Measurements from ENCODE around the gene UBE2N. TPM values are rescaled to one million over a fixed set of nuclear protein-coding genes. Genes with fewer than 3 reads are reported as not detected.
"Not testable (repeated sequence)": the region's sequence is repeated elsewhere in the genome, so short reads cannot be mapped to it uniquely, and the experiment has no call there.

Gene UBE2N
- polyA plus RNA-seq, 6 donors from 2014 or later = 152 to 210 (median 157) TPM

GRCh38 chr12:93438266-93439050 is 3.3 kb downstream of the UBE2N start:
- no peaks in the 10 kb centered on the region for H3K9me3 Mint-ChIP-seq
- peaks cover 52 to 75% (median 70%) of the 10 kb centered on the region in 3 donors for H3K4me1 Mint-ChIP-seq
- DNase-seq (no peak), ATAC-seq (ENCODE audit: low read depth in 2 of 2) (no peak)
- H3K4me3 Mint-ChIP-seq = peak overlapping the region in 6 of 8 donors; percentile 5 to 90 (median 29)
- no peaks in the 10 kb centered on the region for H3K36me3 Mint-ChIP-seq
- peak overlapping the region in 5 of 6 donors; percentile 29 to 75 (median 61) for H3K27ac Mint-ChIP-seq
- H3K27me3 Mint-ChIP-seq = no peaks in the 10 kb centered on the region

GRCh38 chr12:93434256-93434865 is 7.4 kb downstream of the UBE2N start:
- peaks cover 57 to 89% (median 80%) of the 10 kb centered on the region in 3 donors for H3K4me1 Mint-ChIP-seq
- peak overlapping the region; percentile 33 to 83 (median 72) for H3K4me3 Mint-ChIP-seq
- DNase-seq (no peak), ATAC-seq (ENCODE audit: low read depth in 2 of 2) (peak in 1 of 2 donors; percentile 19)
- H3K9me3 Mint-ChIP-seq = no peaks in the 10 kb centered on the region
- H3K36me3 Mint-ChIP-seq = no peaks in the 10 kb centered on the region
- no peaks in the 10 kb centered on the region for H3K27me3 Mint-ChIP-seq
- H3K27ac Mint-ChIP-seq = peak overlapping the region in 5 of 6 donors; percentile 52 to 96 (median 79)

- Mint-ChIP-seq H3K27ac (peak overlapping the region in 3 of 6 donors; percentile 8 to 75 (median 56)), H3K4me1 (peaks cover 50 to 88% (median 79%) of the 10 kb centered on the region in 3 donors), H3K4me3 (peak overlapping the region in 5 of 8 donors; percentile 27 to 61 (median 47))
- not testable (repeated sequence) for H3K27me3 Mint-ChIP-seq; DNase-seq; H3K9me3 Mint-ChIP-seq; ATAC-seq (ENCODE audit: low read depth in 2 of 2); H3K36me3 Mint-ChIP-seq
Measured at GRCh38 chr12:93432031-93432430, 9.7 kb downstream of the UBE2N start.

- Mint-ChIP-seq H3K36me3 (no peaks in the 10 kb centered on the region), H3K27me3 (no peaks in the 10 kb centered on the region), H3K4me1 (peaks cover 55 to 88% (median 84%) of the 10 kb centered on the region in 3 donors), H3K9me3 (no peaks in the 10 kb centered on the region), H3K4me3 (peak overlapping the region in 1 of 8 donors; percentile 62), H3K27ac (peak overlapping the region in 2 of 6 donors; percentile 32 to 76)
- ATAC-seq (ENCODE audit: low read depth in 2 of 2) (no peak), DNase-seq (no peak)
Measured at GRCh38 chr12:93430280-93430679, 11.5 kb downstream of the UBE2N start.

- no peak for DNase-seq
- Mint-ChIP-seq H3K36me3 (no peaks in the 10 kb centered on the region), H3K4me1 (peaks cover 59 to 88% (median 84%) of the 10 kb centered on the region in 3 donors), H3K4me3 (no peak overlapping the region), H3K27me3 (no peaks in the 10 kb centered on the region), H3K27ac (peak overlapping the region in 1 of 6 donors; percentile 32), H3K9me3 (no peaks in the 10 kb centered on the region)
- no peak for ATAC-seq (ENCODE audit: low read depth in 2 of 2)
Measured at GRCh38 chr12:93429852-93430251, 11.9 kb downstream of the UBE2N start.

- H3K27ac Mint-ChIP-seq = peak overlapping the region in 1 of 6 donors; percentile 82
- H3K27me3 Mint-ChIP-seq = no peaks in the 10 kb centered on the region
- H3K9me3 Mint-ChIP-seq = no peaks in the 10 kb centered on the region
- H3K36me3 Mint-ChIP-seq = no peaks in the 10 kb centered on the region
- H3K4me1 Mint-ChIP-seq = peaks cover 61 to 91% (median 87%) of the 10 kb centered on the region in 3 donors
- ATAC-seq (ENCODE audit: low read depth in 2 of 2) = no peak
- DNase-seq = no peak
- H3K4me3 Mint-ChIP-seq = no peak overlapping the region
Measured at GRCh38 chr12:93429448-93429847, 12.3 kb downstream of the UBE2N start.

GRCh38 chr12:93427779-93428564 is 13.8 kb downstream of the UBE2N start:
- peaks cover 64 to 91% (median 84%) of the 10 kb centered on the region in 3 donors for H3K4me1 Mint-ChIP-seq
- no peaks in the 10 kb centered on the region for H3K27me3 Mint-ChIP-seq
- H3K4me3 Mint-ChIP-seq = peak overlapping the region in 5 of 8 donors; percentile 3 to 80 (median 37)
- no peaks in the 10 kb centered on the region for H3K36me3 Mint-ChIP-seq
- H3K9me3 Mint-ChIP-seq = no peaks in the 10 kb centered on the region
- ATAC-seq (ENCODE audit: low read depth in 2 of 2) (no peak), DNase-seq (no peak)
- H3K27ac Mint-ChIP-seq = peak overlapping the region in 5 of 6 donors; percentile 25 to 78 (median 54)

- Mint-ChIP-seq H3K27ac (peak overlapping the region; percentile 27 to 92 (median 46)), H3K9me3 (no peaks in the 10 kb centered on the region), H3K4me3 (peak overlapping the region; percentile 2 to 80 (median 58)), H3K27me3 (no peaks in the 10 kb centered on the region), H3K36me3 (no peaks in the 10 kb centered on the region), H3K4me1 (peaks cover 66 to 91% (median 90%) of the 10 kb centered on the region in 3 donors)
- peak; percentile 61 to 79 for ATAC-seq (ENCODE audit: low read depth in 2 of 2)
- no peak for DNase-seq
Measured at GRCh38 chr12:93426412-93426805, 15.3 kb downstream of the UBE2N start.

- peak; percentile 74 to 75 for ATAC-seq (ENCODE audit: low read depth in 2 of 2)
- Mint-ChIP-seq H3K27me3 (no peaks in the 10 kb centered on the region), H3K27ac (peak overlapping the region in 5 of 6 donors; percentile 38 to 92 (median 52)), H3K4me1 (peaks cover 62 to 91% (median 87%) of the 10 kb centered on the region in 3 donors), H3K36me3 (no peaks in the 10 kb centered on the region), H3K9me3 (no peaks in the 10 kb centered on the region), H3K4me3 (peak overlapping the region; percentile 2 to 68 (median 54))
- no peak for DNase-seq
Measured at GRCh38 chr12:93425736-93426411, 15.9 kb downstream of the UBE2N start.

GRCh38 chr12:93422050-93422449 is 19.7 kb downstream of the UBE2N start:
- Mint-ChIP-seq H3K4me1 (peaks cover 58 to 81% (median 76%) of the 10 kb centered on the region in 3 donors), H3K9me3 (no peaks in the 10 kb centered on the region), H3K27me3 (no peaks in the 10 kb centered on the region), H3K36me3 (no peaks in the 10 kb centered on the region), H3K4me3 (peak overlapping the region in 2 of 8 donors; percentile 12 to 61), H3K27ac (peak overlapping the region in 4 of 6 donors; percentile 15 to 88 (median 68))
- no peak for DNase-seq
- ATAC-seq (ENCODE audit: low read depth in 2 of 2) = no peak

GRCh38 chr12:93419388-93420034 is 22.2 kb downstream of the UBE2N start:
- DNase-seq = peak; percentile 43
- H3K36me3 Mint-ChIP-seq = peaks cover 0 to 1% of the 10 kb centered on the region in 2 donors
- H3K9me3 Mint-ChIP-seq = no peaks in the 10 kb centered on the region
- H3K27me3 Mint-ChIP-seq = no peaks in the 10 kb centered on the region
- peak overlapping the region in 5 of 6 donors; percentile 65 to 90 (median 67) for H3K27ac Mint-ChIP-seq
- H3K4me1 Mint-ChIP-seq = peaks cover 55 to 79% (median 73%) of the 10 kb centered on the region in 3 donors
- H3K4me3 Mint-ChIP-seq = no peak overlapping the region
- peak; percentile 61 to 72 for ATAC-seq (ENCODE audit: low read depth in 2 of 2)

GRCh38 chr12:93417967-93418480 is 23.7 kb downstream of the UBE2N start:
- Mint-ChIP-seq H3K36me3 (peaks cover 0 to 4% of the 10 kb centered on the region in 2 donors), H3K27ac (no peak overlapping the region), H3K9me3 (no peaks in the 10 kb centered on the region), H3K27me3 (no peaks in the 10 kb centered on the region), H3K4me3 (peak overlapping the region in 1 of 8 donors; percentile 25), H3K4me1 (peaks cover 54 to 77% (median 73%) of the 10 kb centered on the region in 3 donors)
- DNase-seq (no peak), ATAC-seq (ENCODE audit: low read depth in 2 of 2) (no peak)
